ENCODE measurements around the gene KAT2A.

DNA sequence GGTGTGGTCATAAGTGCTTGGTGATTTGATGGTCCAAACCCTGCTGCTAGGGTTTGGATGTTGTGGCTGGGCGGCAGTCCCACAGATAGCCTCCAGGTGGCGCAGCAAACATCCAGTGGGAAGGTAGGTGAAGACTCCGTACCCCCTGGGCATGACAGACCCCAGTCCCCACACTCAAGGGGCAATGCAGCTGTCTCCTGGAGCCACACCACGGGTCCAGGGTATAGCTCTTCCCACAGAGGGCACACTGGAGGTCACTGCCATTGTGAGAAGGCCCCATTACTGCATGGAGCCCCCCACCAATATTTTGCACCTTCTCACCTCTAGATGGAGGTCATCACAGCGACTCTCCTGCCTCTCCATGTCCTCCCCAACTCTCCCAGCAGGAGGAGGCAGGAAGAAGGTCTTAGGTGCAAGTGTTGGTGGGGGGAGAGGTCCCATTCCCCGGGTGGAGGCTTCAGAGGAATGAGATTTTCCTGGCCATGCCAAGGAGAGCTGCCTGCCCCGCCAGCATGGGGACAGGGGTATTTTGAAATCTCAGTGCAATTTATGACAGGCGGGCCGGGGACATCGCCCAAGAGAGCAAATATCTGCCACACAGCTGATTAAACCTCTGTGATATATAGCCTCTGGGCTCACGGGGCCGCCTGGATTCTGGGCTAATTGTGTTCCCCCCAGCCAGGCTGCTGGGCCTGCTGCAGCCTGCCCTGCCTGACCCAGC is 53.6 kb downstream of the KAT2A start:
- TF ChIP-seq ZNF263 (CRISPR knock-in tag; IDR thresholded peaks at IDR 0.05; ENCODE audit: low read depth) (no peak), IRF2 (CRISPR knock-in tag; IDR thresholded peaks at IDR 0.05; ENCODE audit: borderline replicate concordance, low read depth) (no peak), NFYB (CRISPR knock-in tag; conservative IDR thresholded peaks at IDR 0.05; ENCODE audit: low read depth) (no peak), IRF1 (CRISPR knock-in tag; IDR thresholded peaks at IDR 0.05) (no peak), NR2C2 (CRISPR knock-in tag; IDR thresholded peaks at IDR 0.05) (no peak), CREB1 (CRISPR knock-in tag; IDR thresholded peaks at IDR 0.05) (no peak), TEAD1 (CRISPR knock-in tag; IDR thresholded peaks at IDR 0.05) (no peak), SMAD3 (CRISPR knock-in tag; IDR thresholded peaks at IDR 0.05; ENCODE audit: borderline replicate concordance) (no peak), E2F1 (CRISPR knock-in tag; IDR thresholded peaks at IDR 0.05) (no peak)
- TF ChIP-seq, protein P1, sequence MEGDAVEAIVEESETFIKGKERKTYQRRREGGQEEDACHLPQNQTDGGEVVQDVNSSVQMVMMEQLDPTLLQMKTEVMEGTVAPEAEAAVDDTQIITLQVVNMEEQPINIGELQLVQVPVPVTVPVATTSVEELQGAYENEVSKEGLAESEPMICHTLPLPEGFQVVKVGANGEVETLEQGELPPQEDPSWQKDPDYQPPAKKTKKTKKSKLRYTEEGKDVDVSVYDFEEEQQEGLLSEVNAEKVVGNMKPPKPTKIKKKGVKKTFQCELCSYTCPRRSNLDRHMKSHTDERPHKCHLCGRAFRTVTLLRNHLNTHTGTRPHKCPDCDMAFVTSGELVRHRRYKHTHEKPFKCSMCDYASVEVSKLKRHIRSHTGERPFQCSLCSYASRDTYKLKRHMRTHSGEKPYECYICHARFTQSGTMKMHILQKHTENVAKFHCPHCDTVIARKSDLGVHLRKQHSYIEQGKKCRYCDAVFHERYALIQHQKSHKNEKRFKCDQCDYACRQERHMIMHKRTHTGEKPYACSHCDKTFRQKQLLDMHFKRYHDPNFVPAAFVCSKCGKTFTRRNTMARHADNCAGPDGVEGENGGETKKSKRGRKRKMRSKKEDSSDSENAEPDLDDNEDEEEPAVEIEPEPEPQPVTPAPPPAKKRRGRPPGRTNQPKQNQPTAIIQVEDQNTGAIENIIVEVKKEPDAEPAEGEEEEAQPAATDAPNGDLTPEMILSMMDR (IDR thresholded peaks at IDR 0.05) = peak; percentile 97
- TF ChIP-seq, protein P2, sequence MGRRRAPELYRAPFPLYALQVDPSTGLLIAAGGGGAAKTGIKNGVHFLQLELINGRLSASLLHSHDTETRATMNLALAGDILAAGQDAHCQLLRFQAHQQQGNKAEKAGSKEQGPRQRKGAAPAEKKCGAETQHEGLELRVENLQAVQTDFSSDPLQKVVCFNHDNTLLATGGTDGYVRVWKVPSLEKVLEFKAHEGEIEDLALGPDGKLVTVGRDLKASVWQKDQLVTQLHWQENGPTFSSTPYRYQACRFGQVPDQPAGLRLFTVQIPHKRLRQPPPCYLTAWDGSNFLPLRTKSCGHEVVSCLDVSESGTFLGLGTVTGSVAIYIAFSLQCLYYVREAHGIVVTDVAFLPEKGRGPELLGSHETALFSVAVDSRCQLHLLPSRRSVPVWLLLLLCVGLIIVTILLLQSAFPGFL (CRISPR knock-in tag; IDR thresholded peaks at IDR 0.05; ENCODE audit: borderline replicate concordance) = no peak
- TF ChIP-seq, protein P3, sequence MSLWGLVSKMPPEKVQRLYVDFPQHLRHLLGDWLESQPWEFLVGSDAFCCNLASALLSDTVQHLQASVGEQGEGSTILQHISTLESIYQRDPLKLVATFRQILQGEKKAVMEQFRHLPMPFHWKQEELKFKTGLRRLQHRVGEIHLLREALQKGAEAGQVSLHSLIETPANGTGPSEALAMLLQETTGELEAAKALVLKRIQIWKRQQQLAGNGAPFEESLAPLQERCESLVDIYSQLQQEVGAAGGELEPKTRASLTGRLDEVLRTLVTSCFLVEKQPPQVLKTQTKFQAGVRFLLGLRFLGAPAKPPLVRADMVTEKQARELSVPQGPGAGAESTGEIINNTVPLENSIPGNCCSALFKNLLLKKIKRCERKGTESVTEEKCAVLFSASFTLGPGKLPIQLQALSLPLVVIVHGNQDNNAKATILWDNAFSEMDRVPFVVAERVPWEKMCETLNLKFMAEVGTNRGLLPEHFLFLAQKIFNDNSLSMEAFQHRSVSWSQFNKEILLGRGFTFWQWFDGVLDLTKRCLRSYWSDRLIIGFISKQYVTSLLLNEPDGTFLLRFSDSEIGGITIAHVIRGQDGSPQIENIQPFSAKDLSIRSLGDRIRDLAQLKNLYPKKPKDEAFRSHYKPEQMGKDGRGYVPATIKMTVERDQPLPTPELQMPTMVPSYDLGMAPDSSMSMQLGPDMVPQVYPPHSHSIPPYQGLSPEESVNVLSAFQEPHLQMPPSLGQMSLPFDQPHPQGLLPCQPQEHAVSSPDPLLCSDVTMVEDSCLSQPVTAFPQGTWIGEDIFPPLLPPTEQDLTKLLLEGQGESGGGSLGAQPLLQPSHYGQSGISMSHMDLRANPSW (CRISPR knock-in tag; conservative IDR thresholded peaks at IDR 0.05; ENCODE audit: low read depth) = no peak
- TF ChIP-seq, protein P4, sequence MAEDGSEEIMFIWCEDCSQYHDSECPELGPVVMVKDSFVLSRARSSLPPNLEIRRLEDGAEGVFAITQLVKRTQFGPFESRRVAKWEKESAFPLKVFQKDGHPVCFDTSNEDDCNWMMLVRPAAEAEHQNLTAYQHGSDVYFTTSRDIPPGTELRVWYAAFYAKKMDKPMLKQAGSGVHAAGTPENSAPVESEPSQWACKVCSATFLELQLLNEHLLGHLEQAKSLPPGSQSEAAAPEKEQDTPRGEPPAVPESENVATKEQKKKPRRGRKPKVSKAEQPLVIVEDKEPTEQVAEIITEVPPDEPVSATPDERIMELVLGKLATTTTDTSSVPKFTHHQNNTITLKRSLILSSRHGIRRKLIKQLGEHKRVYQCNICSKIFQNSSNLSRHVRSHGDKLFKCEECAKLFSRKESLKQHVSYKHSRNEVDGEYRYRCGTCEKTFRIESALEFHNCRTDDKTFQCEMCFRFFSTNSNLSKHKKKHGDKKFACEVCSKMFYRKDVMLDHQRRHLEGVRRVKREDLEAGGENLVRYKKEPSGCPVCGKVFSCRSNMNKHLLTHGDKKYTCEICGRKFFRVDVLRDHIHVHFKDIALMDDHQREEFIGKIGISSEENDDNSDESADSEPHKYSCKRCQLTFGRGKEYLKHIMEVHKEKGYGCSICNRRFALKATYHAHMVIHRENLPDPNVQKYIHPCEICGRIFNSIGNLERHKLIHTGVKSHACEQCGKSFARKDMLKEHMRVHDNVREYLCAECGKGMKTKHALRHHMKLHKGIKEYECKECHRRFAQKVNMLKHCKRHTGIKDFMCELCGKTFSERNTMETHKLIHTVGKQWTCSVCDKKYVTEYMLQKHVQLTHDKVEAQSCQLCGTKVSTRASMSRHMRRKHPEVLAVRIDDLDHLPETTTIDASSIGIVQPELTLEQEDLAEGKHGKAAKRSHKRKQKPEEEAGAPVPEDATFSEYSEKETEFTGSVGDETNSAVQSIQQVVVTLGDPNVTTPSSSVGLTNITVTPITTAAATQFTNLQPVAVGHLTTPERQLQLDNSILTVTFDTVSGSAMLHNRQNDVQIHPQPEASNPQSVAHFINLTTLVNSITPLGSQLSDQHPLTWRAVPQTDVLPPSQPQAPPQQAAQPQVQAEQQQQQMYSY (CRISPR knock-in tag; IDR thresholded peaks at IDR 0.05) = no peak
